ENCODE results near the gene TRMT10A.

GRCh38 chr4:99586797-99587196 lies 23.0 kb upstream of the TRMT10A start:
- no peak for TF ChIP-seq YY1 (IDR thresholded peaks at IDR 0.05; ENCODE audit: insufficient read depth, insufficient read length)
- TF ChIP-seq ZNF274 (IDR thresholded peaks at IDR 0.05; ENCODE audit: low read depth, low read length) = no peak
- TF ChIP-seq SUZ12 (IDR thresholded peaks at IDR 0.05; ENCODE audit: extremely low read depth, insufficient read depth, insufficient read length) = no peak

Measured in NT2/D1 (cell line).